Body of pancreas (tissue), 4 donors: ENCODE results near the gene KRT3.

Experiments used
- POLR2A ChIP-seq, 3 donors: fragments of 450-650 bp; IDR thresholded peaks; one replicate each; pipeline ENCODE4 v1.6.1; 2016; ENCODE audit warnings: antibody characterized with exemption in 3 of 3, mild to moderate bottlenecking in 2 of 3
- TF ChIP-seq, protein P1 (sequence below), 7 experiments: fragments of 450-650 bp in 4 of 7; fragments of 200-600 bp in 3 of 7; sonication (generic) in 3 of 7; IDR thresholded peaks; one replicate each; pipeline ENCODE4 v1.5.1; 2016 to 2019; ENCODE audit warnings: antibody characterized with exemption in 7 of 7

DNA sequence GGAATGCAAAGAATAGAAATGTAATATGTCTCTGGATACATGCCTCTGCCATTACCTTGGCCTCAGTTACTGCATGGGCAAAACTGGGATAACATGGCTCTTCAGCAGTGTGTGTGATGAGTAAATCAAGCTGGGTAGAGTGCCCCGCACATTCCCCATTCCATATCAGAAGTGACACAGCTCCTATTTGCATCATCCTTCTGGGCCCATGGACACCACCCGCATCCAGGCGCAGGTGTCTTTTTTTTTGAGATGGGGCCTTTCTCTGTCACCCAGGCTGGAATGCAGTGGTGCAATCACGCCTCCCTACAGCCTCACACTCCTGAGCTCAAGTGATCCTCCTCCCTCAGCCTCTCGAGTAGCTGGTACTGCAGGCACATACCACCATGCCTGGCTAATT lies 50.4 kb downstream of the KRT3 start:
- TF ChIP-seq, protein P1, sequence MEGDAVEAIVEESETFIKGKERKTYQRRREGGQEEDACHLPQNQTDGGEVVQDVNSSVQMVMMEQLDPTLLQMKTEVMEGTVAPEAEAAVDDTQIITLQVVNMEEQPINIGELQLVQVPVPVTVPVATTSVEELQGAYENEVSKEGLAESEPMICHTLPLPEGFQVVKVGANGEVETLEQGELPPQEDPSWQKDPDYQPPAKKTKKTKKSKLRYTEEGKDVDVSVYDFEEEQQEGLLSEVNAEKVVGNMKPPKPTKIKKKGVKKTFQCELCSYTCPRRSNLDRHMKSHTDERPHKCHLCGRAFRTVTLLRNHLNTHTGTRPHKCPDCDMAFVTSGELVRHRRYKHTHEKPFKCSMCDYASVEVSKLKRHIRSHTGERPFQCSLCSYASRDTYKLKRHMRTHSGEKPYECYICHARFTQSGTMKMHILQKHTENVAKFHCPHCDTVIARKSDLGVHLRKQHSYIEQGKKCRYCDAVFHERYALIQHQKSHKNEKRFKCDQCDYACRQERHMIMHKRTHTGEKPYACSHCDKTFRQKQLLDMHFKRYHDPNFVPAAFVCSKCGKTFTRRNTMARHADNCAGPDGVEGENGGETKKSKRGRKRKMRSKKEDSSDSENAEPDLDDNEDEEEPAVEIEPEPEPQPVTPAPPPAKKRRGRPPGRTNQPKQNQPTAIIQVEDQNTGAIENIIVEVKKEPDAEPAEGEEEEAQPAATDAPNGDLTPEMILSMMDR (IDR thresholded peaks at IDR 0.05): no peak
- TF ChIP-seq POLR2A (IDR thresholded peaks at IDR 0.05): no peak
